Femur (tissue), 1 donor: ENCODE results near the gene FBXO44.
"Not testable (repeated sequence)": the region's sequence is repeated elsewhere in the genome, so short reads cannot be mapped to it uniquely, and the experiment has no call there.

ENCODE experiments used
- DNase-seq: peaks from one replicate; pipeline ENCODE4 v3.0.0-alpha.2; 2017

FBXO44 gene

GRCh38 chr1:11654137-11654938 is at the start of gene FBXO44, which contains the start of gene FBXO2:
Gene FBXO44, plus strand, starts transcription at chr1:11654877. Its CDS starts 959 bp downstream, at chr1:11655836.
Gene FBXO2, minus strand, starts transcription at chr1:11654429. Its CDS starts 89 bp downstream, at chr1:11654340.
- peak; percentile 55 for DNase-seq

- no peak for DNase-seq
Measured at GRCh38 chr1:11606775-11607174, 47.9 kb upstream of the FBXO44 start.

- DNase-seq: not testable (repeated sequence)
Measured at GRCh38 chr1:11608596-11609130, 46.0 kb upstream of the FBXO44 start.

DNA sequence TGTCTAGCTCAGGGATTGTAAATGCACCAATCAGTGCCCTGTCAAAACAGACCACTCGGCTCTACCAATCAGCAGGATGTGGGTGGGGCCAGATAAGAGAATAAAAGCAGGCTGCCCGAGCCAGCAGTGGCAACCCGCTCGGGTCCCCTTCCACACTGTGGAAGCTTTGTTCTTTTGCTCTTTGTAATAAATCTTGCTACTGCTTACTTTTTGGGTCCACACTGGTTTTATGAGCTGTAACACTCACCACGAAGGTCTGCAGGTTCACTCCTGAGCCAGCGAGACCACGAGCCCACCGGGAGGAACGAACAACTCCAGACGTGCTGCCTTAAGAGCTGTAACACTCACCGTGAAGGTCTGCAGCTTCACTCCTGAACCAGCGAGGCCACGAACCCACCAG is 45.3 kb upstream of the FBXO44 start:
- DNase-seq: not testable (repeated sequence)

DNA sequence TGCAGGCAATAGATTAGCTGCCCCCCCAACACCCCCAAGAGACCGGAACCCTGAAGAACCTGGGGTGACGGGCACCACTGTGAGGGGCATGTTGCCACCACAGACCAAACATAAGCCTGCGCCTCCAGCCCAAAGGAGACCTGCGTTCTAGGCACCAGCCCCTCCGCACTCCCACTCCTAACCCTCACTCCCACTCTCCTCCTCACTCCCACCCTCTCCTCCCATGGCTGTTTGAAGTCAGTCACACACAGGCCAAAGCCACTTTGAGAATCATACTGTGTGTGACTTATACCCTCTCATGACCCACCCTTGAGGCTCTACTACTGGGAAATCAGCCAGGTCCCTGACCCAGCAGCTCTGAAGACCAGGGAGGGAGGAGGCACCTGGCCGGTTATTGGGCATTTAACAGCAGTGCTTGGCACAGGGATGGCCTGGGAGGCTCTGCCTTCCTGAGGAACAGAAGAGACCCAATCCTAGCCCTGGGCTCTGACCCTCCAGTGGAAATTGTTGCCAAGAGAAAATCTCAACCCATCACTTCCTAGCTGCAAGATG is 44.0 kb upstream of the FBXO44 start:
- no peak for DNase-seq

- DNase-seq: no peak
Measured at GRCh38 chr1:11611638-11612327, 42.9 kb upstream of the FBXO44 start.

DNA sequence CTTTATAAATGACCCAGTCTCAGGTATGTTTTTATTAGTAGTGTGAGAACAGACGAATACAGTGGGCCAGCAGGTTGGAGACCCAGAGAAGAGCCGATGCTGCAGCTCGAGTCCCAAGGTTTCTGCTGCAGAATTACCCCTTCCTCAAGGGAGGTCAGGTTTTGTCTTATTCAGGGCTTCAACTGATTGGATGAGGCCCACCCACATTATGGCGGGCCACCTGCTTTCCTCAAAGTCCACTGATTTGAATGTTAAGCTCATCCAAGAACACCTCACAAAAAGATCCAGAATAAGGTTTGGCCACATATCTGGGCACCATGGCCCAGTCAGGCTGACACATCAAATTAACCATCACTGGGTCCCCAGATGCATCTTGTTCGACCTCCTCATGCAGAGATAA is 41.3 kb upstream of the FBXO44 start:
- DNase-seq: no peak

DNA sequence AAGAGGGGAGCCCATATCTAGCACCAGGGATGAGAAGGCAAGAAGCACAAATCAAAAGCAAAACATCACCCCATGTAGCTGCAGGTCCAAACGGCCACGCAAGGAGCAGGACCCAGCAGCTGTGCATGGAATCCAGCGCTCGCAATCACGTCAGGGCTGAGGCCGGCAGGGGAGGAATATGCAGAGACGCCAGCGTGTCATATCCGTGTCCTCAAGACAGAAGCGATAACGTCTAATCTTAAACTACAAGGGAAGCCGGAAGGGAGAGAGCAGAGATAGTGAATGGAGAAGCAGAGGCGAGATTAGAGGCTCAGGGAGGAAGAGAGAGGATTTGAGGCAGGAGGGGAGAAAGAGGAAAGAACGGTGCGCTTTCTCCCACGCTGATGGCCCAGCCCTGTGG is 39.6 kb upstream of the FBXO44 start:
- DNase-seq: no peak

- no peak for DNase-seq
Measured at GRCh38 chr1:11616766-11617165, 37.9 kb upstream of the FBXO44 start.

- DNase-seq: no peak
Measured at GRCh38 chr1:11617314-11617713, 37.4 kb upstream of the FBXO44 start.

DNA sequence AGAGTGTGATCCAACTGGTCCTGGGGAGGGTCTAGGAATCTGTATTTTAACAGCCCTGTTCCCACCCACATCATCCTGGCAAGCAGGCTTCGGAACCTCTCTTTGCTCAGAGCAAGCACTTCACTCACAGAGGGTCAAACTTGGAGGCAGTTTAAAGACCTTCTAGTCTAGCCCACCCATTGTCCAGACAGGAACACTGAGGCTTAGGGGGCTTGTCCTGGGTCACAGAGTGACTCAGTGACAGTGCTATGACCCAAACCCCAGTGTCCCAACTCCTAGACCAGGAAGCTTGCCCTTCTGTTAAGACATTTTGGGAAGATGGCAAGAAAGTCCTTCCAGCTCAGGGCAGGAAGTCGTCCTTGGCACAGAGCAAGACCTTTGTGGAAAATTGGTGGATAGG is 36.9 kb upstream of the FBXO44 start:
- no peak for DNase-seq

GRCh38 chr1:11620405-11620804 is 34.3 kb upstream of the FBXO44 start:
- DNase-seq: no peak

GRCh38 chr1:11620924-11621323 is 33.8 kb upstream of the FBXO44 start:
- no peak for DNase-seq

GRCh38 chr1:11622398-11622797 is 32.3 kb upstream of the FBXO44 start:
- DNase-seq: no peak

- no peak for DNase-seq
Measured at GRCh38 chr1:11623702-11624101, 31.0 kb upstream of the FBXO44 start.

DNA sequence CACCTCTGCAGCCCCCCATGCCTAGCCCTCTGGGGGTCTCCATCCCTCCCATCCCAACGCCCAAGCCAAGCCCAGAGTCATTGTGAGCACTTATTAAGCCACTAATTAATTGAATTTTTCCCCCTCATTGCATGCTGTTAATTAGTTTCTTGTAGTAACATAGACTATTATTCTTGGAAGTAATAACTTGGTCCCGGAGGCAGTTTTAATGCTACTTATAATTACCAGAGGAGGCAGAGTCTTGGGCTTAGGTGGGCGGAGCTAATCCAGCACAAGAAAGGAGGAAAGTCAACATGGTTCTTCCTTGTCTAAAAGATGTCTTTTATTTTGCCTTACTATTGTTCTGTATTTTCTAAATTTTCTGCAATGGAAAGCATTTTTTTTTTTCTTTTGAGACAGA is 28.1 kb upstream of the FBXO44 start:
- no peak for DNase-seq

DNA sequence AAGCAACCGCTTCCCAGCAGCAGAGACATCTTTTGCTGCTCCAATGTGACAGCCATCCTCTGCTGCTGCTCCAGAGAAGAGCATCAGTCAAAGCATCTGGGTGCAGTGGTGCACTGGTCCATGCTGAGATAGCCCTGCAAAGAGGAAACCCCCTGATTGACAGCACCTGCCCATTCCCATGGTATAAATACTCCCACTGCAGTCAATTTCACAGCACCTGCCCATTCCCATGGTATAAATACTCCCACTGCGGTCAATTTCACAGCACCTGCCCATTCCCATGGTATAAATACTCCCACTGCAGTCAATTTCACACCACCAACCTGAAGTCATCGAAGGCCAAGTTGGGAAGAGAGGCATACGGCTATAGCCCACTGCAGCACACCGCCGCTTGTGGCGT is 25.9 kb upstream of the FBXO44 start:
- no peak for DNase-seq

- no peak for DNase-seq
Measured at GRCh38 chr1:11629184-11630016, 25.3 kb upstream of the FBXO44 start.

GRCh38 chr1:11634365-11635192 is 20.1 kb upstream of the FBXO44 start:
- DNase-seq: no peak

DNA sequence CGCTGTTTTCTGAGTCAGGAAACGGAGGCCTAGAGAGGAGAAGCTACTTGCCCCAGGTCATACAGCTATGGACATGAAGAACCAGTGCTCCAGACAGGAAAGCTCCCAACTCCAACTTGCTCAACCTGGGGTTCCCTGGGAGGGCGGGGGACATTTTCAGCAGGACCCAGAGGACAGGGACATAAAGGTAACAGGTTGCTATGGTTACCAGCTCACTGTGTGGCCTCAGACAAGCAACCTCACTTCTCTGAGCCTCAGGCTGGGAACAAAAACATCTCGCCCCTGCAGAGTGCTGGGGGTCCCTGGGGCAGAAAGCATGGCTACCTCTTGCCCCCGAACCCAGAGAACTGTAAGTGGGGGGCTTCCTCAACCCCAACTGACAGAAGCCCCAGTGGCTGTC is 16.6 kb upstream of the FBXO44 start:
- no peak for DNase-seq

DNA sequence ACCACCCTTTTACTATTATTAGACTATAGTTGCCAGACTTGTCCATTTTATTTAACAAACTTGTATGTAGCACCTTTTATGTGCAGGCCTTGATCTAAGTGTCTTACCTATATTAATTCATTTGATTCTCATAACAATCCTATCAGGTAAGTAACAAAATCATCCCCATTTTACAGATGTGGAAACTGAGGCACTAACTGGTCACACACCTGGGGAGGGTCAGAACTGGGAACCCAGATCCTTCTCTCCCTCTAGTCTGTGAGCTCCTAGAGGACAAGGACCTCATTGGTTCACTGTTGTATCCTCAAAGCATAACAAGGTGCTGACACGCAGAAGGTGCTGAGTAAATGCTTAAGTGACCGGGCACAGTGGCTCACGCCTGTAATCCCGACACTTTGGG is 15.3 kb upstream of the FBXO44 start:
- no peak for DNase-seq

GRCh38 chr1:11640101-11640500 is 14.6 kb upstream of the FBXO44 start:
- no peak for DNase-seq
